Rectal smooth muscle tissue (tissue), 1 donor: ENCODE measurements around the gene SDK1.

Source experiments
- H3K27ac ChIP-seq: one replicate; pipeline ENCODE4 v1.7.0; 2013; ENCODE audit warnings: low read depth, low read length, inconsistent platforms
- H3K27me3 ChIP-seq: one replicate; pipeline ENCODE4 v1.7.0; 2013; ENCODE audit warnings: low read length; ENCODE audit not compliant: control insufficient read depth, insufficient read depth
- H3K36me3 ChIP-seq: one replicate; pipeline ENCODE4 v1.7.0; 2013; ENCODE audit warnings: low read length; ENCODE audit not compliant: control insufficient read depth, insufficient read depth
- H3K4me1 ChIP-seq: one replicate; pipeline ENCODE4 v1.7.0; 2013; ENCODE audit warnings: low read length; ENCODE audit not compliant: control insufficient read depth, insufficient read depth
- H3K4me3 ChIP-seq: one replicate; pipeline ENCODE4 v1.7.0; 2013; ENCODE audit warnings: low read length
- H3K9ac ChIP-seq: one replicate; pipeline ENCODE4 v1.7.0; 2013; ENCODE audit warnings: low read length

SDK1 gene

DNA sequence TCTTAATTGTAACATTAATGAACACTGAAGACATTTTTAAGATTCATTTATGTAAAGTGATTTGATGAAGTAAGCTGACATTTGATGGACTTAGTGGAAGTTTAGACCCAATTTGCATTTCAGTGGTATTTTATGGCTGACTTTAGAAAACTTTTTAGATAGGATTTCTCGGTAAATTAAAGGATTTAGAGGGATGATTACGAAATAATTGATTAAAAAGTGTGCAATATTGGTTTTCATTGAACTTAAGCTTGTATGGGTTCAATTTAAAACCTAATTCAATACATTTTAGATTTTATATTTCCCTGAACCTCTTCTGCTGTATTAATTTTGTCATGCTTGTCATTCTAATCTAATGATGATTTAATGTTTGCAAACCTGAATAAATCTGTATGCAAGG lies 135.1 kb downstream of the SDK1 start:
- no peaks in the 10 kb centered on the region for H3K4me1 ChIP-seq
- H3K27me3 ChIP-seq: no peaks in the 10 kb centered on the region
- no peak overlapping the region for H3K9ac ChIP-seq
- H3K4me3 ChIP-seq: no peak overlapping the region
- no peak overlapping the region for H3K27ac ChIP-seq
- no peaks in the 10 kb centered on the region for H3K36me3 ChIP-seq

DNA sequence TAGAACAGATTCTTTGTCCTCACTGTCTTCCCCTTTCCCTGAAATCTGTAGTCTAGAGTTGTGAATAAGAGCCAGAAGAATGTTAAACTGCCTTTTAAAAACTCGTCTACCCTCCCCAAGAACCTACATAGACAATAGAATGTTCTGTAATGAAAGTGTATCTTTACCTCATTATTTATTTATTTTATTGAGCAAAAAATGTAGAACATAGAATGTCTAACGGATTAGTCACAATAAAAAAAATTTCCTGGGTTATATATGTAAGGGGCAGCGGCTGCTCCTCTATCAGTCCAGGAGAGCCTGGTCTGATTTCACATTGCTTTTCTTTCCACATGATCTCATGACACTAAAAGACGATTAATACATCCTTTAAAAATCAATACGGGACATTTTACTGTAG lies 135.7 kb downstream of the SDK1 start:
- Histone ChIP-seq H3K4me1 (no peaks in the 10 kb centered on the region), H3K36me3 (no peaks in the 10 kb centered on the region), H3K27ac (no peak overlapping the region)

DNA sequence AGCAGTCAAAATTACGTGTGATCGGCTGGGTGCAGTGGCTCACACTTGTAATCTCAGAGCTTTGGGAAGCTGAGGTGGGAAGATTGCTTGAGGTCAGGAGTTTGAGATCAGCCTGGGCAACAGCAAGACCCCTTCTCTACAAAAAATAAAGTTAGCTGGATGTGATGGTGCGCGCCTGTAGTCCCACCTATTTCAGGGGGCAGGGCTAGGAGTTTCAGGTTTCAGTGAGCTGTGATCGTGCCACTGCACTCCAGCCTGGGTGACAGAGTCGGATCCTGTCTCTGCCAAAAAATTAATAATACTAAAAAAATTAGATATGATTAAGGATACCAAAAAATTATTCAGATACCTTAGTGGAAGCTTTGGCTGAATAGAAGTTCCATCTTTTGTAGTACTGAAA lies 136.4 kb downstream of the SDK1 start:
- Histone ChIP-seq H3K4me1 (no peaks in the 10 kb centered on the region), H3K27ac (no peak overlapping the region), H3K9ac (no peak overlapping the region), H3K4me3 (no peak overlapping the region), H3K36me3 (no peaks in the 10 kb centered on the region), H3K27me3 (no peaks in the 10 kb centered on the region)

More for the DNA sequence above, 135.7 kb downstream of the SDK1 start:
- Histone ChIP-seq H3K27me3 (no peaks in the 10 kb centered on the region), H3K4me3 (no peak overlapping the region), H3K9ac (no peak overlapping the region)

DNA sequence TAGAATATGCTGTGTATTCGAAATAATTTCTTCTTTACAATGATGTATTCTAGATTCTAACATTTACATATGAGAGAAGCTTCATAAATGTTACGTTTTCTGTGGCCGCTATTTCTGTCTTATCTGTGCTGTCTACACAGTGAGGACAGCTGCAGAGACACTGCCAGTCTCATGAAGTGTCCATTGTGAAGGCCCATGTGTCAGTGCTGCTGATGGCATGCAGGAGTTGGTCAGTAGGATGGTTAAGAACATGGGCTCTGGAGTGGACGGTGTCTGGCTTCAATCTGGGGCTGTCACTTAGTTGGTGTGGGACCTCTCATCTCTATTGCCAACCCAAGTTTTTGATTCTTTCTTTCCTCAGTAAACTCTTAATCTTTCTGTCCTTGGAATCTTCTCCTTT lies 137.3 kb downstream of the SDK1 start:
- Histone ChIP-seq H3K27ac (no peak overlapping the region), H3K4me3 (no peak overlapping the region), H3K4me1 (no peaks in the 10 kb centered on the region), H3K9ac (no peak overlapping the region), H3K36me3 (no peaks in the 10 kb centered on the region), H3K27me3 (no peaks in the 10 kb centered on the region)

DNA sequence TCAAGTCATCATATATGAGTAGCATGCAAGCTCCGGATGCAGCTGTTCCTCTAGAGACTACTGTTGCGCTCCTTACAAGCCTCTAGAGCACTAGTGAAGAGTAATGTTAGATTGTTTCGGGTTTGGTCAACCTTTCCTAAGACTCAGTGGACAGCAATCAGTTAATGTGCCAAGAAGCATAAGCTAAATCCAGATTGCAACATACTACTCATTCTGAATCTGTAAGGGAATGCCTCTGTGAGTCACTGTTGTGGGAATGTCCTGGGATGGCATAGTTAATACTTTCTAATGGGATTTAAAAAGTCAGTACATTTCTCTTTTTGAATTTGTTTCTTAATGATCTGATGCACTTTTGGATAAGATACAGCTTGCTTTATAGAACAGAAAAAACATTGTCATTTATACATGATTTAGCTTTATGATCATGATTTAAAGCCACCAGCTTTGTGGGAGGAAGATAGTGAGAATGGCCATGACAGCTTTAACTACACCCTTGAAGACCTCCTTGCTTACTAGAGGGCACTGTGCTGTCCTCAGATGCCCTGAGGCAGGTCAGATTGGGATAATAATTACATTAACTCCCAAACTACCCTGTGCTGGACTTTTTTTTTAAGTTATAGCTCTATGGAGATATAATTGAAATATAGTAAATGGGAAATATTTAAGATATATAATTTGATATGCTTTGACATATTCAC lies 138.4 kb downstream of the SDK1 start:
- Histone ChIP-seq H3K4me3 (no peak overlapping the region), H3K27me3 (no peaks in the 10 kb centered on the region), H3K27ac (no peak overlapping the region), H3K4me1 (no peaks in the 10 kb centered on the region), H3K9ac (no peak overlapping the region), H3K36me3 (no peaks in the 10 kb centered on the region)

DNA sequence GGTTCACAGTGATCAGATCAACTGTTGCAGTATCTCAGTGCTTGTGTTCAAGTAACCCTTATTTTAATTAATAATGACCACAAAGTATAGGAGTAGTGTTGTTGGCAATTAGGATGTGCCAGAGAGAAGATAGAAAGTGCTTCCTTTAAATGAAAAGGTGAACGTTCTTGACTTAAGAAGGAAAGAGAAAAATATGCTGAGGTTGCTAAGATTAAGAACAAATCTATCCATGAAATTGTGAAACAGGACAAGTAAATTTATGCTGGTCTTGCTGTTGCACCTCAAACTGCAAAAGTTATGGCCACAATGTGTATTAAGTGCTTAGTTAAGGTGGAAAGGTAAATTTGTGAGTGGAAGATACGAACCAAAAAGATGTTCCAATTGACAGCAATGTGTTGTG lies 139.5 kb downstream of the SDK1 start:
- no peak overlapping the region for H3K27ac ChIP-seq
- H3K4me3 ChIP-seq: no peak overlapping the region
- H3K27me3 ChIP-seq: no peaks in the 10 kb centered on the region
- no peaks in the 10 kb centered on the region for H3K36me3 ChIP-seq
- H3K9ac ChIP-seq: no peak overlapping the region
- H3K4me1 ChIP-seq: no peaks in the 10 kb centered on the region

DNA sequence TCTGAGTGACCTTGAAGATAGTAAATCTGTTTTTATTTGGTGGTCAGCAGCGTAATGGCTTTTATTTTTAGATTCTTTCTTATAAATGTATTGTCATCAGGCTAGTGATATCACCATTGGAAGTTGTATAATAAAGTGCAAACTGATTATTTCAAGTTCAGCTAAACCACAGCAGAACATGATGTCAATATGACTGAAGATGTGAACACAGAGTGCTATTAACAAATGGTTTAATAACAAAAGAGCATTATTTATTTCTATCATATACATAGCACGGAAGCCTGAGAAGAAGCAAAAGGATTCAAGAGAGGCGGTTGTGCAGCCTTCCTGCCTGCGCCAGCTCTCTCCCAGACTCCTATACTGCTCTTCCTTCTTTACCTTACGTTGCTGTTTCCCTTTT lies 142.7 kb downstream of the SDK1 start:
- no peak overlapping the region for H3K9ac ChIP-seq
- H3K36me3 ChIP-seq: no peaks in the 10 kb centered on the region
- no peak overlapping the region for H3K4me3 ChIP-seq
- no peaks in the 10 kb centered on the region for H3K27me3 ChIP-seq
- H3K4me1 ChIP-seq: no peaks in the 10 kb centered on the region
- no peak overlapping the region for H3K27ac ChIP-seq

DNA sequence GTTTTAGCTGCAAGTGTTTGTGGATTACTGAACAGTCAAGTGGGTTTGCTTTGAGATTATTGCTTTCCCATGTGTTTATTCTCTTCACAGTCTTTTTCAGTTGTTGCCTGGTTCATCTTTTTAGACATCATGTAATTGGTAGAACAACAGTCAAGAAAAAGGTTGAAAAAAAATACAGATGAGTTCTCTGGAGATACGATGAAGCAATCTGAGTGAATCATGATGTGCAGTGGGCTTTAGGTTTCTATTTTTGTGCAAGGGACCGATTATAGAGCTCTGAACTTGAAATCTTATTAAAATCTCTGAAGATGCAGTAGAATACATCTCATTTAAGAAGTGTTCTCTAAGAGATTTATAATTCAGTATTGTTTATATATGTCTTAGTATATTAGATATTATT lies 145.7 kb downstream of the SDK1 start:
- Histone ChIP-seq H3K4me1 (no peaks in the 10 kb centered on the region), H3K36me3 (no peaks in the 10 kb centered on the region), H3K27me3 (no peaks in the 10 kb centered on the region), H3K27ac (no peak overlapping the region), H3K9ac (no peak overlapping the region), H3K4me3 (no peak overlapping the region)

DNA sequence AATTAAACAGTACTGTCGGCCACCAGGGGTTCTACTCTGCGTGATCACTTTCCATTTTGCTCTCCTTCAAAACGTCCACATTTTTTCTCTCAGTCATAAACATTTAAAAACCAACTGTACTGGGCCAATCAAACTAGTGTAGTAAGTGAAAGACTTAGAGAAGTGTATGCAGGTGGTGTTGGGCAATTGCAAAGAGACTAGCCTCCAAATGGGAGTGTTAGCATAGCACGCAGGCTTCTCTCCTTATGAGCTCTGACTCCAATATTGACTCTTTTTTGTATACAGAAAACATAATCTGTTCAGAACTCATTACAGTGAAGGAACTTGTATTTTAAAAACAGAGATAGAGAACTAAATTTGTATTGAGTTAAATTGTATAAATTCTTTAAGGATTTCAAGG lies 150.6 kb downstream of the SDK1 start:
- Histone ChIP-seq H3K27ac (no peak overlapping the region), H3K36me3 (no peaks in the 10 kb centered on the region), H3K4me1 (no peaks in the 10 kb centered on the region), H3K27me3 (no peaks in the 10 kb centered on the region), H3K4me3 (no peak overlapping the region), H3K9ac (no peak overlapping the region)

DNA sequence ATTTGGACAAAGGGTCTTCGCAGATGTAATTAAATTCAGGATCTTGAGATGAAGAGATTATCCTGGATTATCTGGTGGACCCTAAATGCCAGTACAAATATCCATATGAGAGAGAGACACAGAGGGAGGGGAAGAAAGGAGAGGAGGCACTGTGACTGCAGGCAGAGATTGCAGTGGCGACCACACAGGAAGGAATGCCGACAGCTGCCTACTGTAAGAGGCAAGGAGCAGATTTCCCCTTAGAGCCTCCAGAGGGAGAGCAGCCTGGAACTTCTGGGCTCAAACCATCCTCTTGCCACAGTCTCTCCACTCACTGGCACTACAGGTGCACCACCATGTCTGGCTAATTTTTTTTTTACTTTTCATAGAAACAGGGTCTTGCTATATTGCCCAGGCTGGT lies 152.3 kb downstream of the SDK1 start:
- no peaks in the 10 kb centered on the region for H3K4me1 ChIP-seq
- no peak overlapping the region for H3K9ac ChIP-seq
- no peak overlapping the region for H3K27ac ChIP-seq
- H3K4me3 ChIP-seq: no peak overlapping the region
- H3K27me3 ChIP-seq: no peaks in the 10 kb centered on the region
- no peaks in the 10 kb centered on the region for H3K36me3 ChIP-seq

DNA sequence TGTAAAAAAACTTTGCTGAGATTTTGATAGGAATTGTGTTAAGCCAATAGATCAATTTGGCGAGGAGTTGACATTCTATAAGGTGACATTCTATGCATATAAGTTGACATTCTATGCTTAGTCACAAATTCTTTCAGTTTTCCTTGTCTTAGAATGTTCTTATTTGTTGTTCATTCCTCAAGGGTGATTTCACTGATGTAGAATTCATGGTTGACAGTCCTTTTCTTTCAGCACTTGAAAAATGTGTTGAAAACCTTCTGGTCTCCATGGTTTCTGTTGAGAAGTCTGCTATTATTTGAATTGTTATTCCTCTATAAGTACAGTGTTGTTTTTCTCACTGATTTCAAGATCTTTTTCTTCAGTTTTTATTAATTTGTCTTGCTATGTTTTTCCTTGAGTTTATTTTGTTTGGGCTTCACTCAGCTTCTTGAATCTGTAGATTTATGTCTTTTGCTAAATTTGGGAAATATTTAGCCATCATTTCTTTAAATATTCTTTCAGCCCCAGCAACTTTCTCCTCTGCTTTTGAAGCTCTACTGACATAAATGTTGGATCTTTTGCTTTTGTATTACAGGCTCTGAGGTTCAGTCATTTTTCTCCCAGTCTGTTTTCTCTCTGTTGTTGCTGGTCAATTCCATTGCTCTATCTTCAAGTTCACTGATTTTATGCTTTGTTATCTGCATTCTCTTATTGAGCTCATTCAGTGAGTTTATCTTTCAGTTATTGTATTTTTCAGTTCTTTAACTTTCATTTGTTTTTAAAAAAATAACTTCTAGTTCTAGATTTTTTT lies 154.9 kb downstream of the SDK1 start:
- H3K27me3 ChIP-seq: no peaks in the 10 kb centered on the region
- H3K4me3 ChIP-seq: no peak overlapping the region
- no peaks in the 10 kb centered on the region for H3K4me1 ChIP-seq
- no peak overlapping the region for H3K9ac ChIP-seq
- no peak overlapping the region for H3K27ac ChIP-seq
- no peaks in the 10 kb centered on the region for H3K36me3 ChIP-seq

DNA sequence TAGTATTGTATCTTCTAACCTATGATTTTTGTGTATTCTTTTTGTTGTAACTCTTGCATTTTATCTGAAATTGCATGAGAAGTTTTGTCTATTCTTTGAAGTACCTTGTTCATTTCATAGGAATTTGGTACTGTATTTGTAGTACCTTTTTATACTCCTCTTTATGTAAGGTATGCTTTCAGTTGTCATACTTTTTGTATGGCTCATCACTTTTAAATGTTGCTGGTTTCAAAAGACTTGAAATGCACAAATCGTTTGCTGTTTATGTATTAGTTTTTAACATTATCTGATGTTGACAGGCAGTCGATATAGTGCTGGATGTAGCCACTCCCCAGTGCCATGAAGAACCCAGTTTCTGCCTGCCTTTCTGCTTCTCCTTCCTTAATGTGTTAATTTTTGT lies 158.1 kb downstream of the SDK1 start:
- H3K36me3 ChIP-seq: no peaks in the 10 kb centered on the region
- H3K27me3 ChIP-seq: no peaks in the 10 kb centered on the region

DNA sequence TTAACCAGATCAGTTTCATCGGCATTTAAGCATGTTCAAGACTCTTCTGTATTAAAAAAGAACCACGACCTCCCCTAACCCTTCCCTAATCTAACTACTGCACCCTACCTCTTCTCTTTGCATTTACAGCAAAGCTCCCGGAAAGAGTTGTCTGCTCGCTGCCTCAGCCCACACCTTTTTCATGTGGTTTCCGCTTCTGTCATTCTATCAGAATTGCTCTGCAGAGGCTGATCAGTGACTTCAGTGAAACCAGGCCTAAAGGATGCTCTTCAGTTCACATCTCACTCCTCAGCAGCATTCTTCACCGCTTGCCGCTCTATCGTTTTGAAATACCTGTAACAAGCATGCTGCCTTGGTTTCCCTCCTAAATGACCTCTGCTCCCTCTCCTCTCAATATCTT lies 160.9 kb downstream of the SDK1 start:
- Histone ChIP-seq H3K4me1 (no peaks in the 10 kb centered on the region), H3K27me3 (no peaks in the 10 kb centered on the region), H3K27ac (no peak overlapping the region), H3K4me3 (no peak overlapping the region), H3K9ac (no peak overlapping the region), H3K36me3 (no peaks in the 10 kb centered on the region)

More for the DNA sequence above, 158.1 kb downstream of the SDK1 start:
- no peak overlapping the region for H3K9ac ChIP-seq
- H3K27ac ChIP-seq: no peak overlapping the region
- H3K4me3 ChIP-seq: no peak overlapping the region
- H3K4me1 ChIP-seq: no peaks in the 10 kb centered on the region
